HG03442 (cell line): ENCODE results near the gene NPRL2.
"Not testable (repeated sequence)": the region's sequence is repeated elsewhere in the genome, so short reads cannot be mapped to it uniquely, and the experiment has no call there.

Experiments used
- ATAC-seq: cut with Tn5 transposase; IDR thresholded peaks from one replicate; pipeline ENCODE4 v1.9.1; 2021; ENCODE audit warnings: mild to moderate bottlenecking, moderate library complexity; ENCODE audit not compliant: unreplicated experiment

Gene NPRL2

GRCh38 chr3:50314816-50315215 lies 35.8 kb downstream of the NPRL2 start:
- no peak for ATAC-seq

- ATAC-seq: no peak
These were observed 36.2 kb downstream of the NPRL2 start for GRCh38 chr3:50314342-50314741.

GRCh38 chr3:50312041-50312440 lies 38.5 kb downstream of the NPRL2 start:
- ATAC-seq: not testable (repeated sequence)

- no peak for ATAC-seq
These were observed 46.0 kb downstream of the NPRL2 start for GRCh38 chr3:50304601-50305000.

- no peak for ATAC-seq
These were observed 47.4 kb downstream of the NPRL2 start, which contains the start of gene HYAL1 for GRCh38 chr3:50303013-50303815. HYAL1 (minus strand) TSS chr3:50303574; CDS start chr3:50302956, 618 bp downstream.

GRCh38 chr3:50302095-50303012 lies 48.2 kb downstream of the NPRL2 start:
- no peak for ATAC-seq

GRCh38 chr3:50300681-50301254 lies 49.8 kb downstream of the NPRL2 start:
- ATAC-seq: no peak

GRCh38 chr3:50299929-50300680 lies 50.5 kb downstream of the NPRL2 start:
- no peak for ATAC-seq

- no peak for ATAC-seq
These were observed 51.0 kb downstream of the NPRL2 start for GRCh38 chr3:50299638-50299928.

GRCh38 chr3:50298836-50299637 lies 51.5 kb downstream of the NPRL2 start, which contains the start of the genes HYAL3 and NAA80:
HYAL3 (minus strand) TSS chr3:50299405; CDS start chr3:50295602, 3,803 bp downstream.
NAA80 (minus strand) TSS chr3:50299405; CDS start chr3:50297463, 1,942 bp downstream.
- ATAC-seq: peak; percentile 78

- ATAC-seq: no peak
These were observed 52.5 kb downstream of the NPRL2 start for GRCh38 chr3:50297896-50298725.

GRCh38 chr3:50297384-50297775 lies 53.2 kb downstream of the NPRL2 start:
- no peak for ATAC-seq
